Mammary epithelial cell (primary cell): Measurements from ENCODE around the gene MAP3K4.

Source experiments
- CTCF ChIP-seq, 2 donors: IDR thresholded peaks in 1 of 2; conservative IDR thresholded peaks in 1 of 2; 2 replicates each; pipeline ENCODE4 v1.5.1; 2011 to 2012; ENCODE audit warnings: inconsistent platforms in 2 of 2, low read length in 2 of 2, mild to moderate bottlenecking in 2 of 2, control low read depth in 1 of 2, low read depth in 1 of 2; ENCODE audit not compliant: insufficient read depth in 1 of 2; ENCODE audit errors: extremely low read depth in 1 of 2
- EZH2 ChIP-seq: IDR thresholded peaks from 2 replicates; pipeline ENCODE4 v1.6.1; 2012; ENCODE audit warnings: low read length, inconsistent platforms, borderline replicate concordance

DNA sequence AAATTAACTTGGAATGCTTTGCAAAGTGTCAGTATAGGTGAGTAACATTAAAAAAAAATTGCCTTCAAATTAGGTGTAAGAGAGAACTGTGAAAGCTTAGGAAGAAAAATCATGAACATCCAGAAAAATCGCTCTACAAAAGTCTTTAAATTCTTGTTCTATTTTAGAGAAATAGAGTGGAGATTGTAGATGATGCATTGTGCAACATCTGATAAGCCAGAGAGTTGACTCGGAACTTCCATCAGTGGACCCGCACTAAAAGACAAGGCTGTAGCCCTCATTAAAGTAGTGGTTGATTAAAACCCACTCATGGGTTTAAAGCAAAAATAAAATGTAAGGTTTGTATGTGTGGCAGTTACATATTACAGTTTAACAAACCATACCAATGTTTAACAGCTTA is 35.8 kb downstream of the MAP3K4 start:
- no peak for TF ChIP-seq CTCF (conservative IDR thresholded peaks at IDR 0.05 in 1 of 2, IDR thresholded peaks at IDR 0.05 in 1 of 2; ENCODE audit: extremely low read depth in 1 of 2, insufficient read depth in 1 of 2, low read depth in 1 of 2, low read length in 2 of 2)
- TF ChIP-seq EZH2: no peak
